ENCODE measurements around the gene GSC2.
"Not testable (repeated sequence)": the region's sequence is repeated elsewhere in the genome, so short reads cannot be mapped to it uniquely, and the experiment has no call there.

Gene GSC2

DNA sequence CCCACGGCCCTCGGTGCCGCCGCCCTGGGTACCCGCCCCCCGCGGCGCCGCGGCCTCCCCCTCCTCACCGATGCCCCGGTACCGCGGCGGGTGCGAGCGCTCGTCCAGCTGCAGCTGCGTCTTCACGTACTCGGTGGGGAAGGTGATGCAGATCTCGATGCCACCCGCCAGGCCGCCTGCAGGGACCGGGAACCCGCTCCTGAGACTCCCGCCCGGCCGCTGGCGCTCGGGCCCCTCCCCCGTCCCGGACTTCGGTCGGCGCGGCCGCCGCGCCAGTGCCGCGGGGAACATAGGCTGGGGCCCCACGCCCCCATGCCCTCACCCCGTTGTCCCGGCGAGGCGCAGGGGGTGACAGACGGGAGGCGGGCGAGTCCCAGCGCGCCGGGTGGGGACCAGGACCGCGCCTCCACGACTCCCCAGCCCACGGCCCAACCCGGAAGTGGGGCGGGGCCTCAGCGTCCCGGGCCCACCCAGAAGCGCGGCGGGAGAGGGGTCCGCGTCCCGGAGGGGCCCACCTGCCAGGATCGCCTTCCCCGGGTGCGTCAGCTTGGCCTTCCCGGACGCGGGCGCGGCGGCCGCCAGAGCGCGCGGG is 28.1 kb upstream of the GSC2 start:
- DNase-seq: peak in 4 of 5 experiments; percentile 42 to 68 (median 56)

DNA sequence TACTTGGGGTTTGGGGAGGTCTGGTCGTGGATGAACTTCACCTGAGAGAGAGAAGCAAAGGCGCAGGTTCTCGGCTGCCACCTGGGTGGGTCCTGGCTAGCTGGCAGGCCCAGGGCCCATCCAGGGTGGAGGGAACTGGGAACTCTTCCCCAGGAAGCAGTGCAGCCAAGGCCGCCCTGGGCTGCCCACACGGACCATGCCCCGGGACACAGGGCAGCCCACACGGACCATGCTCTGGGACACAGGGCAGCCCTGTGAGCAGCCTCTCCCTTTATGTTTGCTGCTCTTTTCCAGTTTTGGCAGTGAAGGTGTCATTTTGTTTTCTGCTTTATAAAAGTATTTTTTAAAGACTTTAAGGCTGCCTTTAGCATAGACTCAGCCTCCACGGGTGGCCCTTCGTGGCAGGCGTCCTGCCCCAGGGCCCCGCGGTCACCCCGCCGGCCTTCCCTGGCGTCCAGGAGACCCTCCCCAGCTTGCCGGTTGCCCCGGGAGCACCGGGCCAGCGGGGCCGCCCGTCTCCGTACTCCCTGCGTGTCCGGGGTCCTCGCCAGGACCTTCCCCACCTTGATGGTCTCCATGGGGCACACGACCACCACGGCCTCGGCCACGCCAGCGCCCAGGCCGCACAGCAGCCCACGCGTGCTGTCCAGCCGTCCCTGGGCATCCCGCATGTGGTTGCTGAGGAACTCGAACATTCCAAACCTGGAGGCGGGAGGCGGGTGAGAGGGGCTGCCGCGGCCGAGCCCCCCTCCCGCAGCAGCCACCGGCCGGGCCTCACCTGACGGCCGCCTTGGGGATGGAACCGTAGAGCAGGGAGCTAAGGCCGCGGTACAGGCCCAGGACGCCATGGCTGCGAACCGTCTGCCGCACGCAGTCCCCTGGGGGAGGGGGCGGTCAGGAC is 27.3 kb upstream of the GSC2 start:
- DNase-seq: no peak

DNA sequence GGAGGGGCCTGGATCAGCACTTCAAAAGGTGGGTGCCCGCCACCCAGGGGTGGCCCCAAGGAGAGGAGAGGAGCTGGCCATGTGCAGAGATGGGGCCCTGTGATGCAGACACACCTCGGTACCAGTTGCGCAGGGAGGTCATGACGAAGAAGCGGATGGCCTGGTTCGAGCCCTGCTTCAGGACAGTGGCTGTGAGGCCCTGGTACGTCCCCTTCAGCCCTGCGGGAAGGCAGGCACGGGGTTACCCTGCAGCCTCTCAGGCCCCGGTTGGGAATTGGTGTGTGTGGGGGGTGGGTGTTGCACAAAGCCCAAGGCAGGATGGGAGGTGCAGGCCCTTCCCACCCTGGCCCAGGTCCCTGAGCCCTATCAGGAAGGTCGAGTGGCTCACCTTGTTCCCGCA is 26.6 kb upstream of the GSC2 start:
- DNase-seq: no peak

DNA sequence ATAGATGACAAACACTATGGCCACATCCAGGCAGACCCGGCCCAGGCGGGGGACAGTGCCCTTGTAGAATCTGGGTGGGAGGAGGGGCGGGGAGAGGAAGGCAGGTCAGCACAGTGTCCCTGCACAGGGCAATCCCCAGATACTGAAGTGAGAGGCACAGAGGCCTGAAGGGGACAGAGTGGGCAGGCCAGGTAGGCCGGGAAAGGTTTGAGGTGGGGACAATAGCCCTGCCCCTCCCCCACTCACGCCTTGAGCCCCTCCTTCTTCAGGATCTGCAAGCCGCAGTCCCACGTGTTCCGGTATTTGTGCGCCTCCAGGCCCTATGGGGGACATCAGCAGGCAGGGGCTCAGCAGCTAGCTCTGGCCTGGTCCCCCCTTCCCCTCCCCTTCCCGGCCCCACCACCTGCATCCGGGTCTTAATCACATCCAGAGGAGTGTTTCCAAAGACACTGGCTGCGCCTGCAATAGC is 26.1 kb upstream of the GSC2 start:
- DNase-seq: no peak

DNA sequence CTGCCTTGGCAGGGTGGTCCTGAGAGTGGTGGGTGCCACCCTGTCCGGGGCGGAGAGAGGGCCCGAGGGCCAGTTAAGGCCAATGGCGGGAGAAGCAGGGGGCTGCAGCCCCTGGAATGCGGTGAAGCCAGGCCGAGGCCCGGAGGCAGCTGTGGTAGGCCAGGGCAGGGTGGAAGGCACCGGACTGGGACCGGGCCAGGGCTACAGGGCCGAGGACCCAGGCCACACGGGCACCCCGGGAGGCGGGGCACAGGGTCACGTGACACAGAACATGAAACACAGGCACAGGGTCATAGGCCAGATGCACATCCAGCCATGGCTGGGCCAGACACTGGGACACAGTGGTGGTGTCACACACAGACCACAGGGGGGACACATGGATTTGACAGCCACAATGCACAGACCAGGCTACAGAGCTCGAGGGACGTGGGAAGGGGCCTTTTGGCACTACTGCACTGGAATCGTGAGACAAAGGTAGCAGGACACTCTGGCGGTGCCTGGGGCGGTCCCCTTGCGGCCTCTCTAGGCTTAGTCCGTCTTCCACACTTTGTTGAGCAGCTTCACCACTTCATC is 25.6 kb upstream of the GSC2 start:
- no peak for DNase-seq

DNA sequence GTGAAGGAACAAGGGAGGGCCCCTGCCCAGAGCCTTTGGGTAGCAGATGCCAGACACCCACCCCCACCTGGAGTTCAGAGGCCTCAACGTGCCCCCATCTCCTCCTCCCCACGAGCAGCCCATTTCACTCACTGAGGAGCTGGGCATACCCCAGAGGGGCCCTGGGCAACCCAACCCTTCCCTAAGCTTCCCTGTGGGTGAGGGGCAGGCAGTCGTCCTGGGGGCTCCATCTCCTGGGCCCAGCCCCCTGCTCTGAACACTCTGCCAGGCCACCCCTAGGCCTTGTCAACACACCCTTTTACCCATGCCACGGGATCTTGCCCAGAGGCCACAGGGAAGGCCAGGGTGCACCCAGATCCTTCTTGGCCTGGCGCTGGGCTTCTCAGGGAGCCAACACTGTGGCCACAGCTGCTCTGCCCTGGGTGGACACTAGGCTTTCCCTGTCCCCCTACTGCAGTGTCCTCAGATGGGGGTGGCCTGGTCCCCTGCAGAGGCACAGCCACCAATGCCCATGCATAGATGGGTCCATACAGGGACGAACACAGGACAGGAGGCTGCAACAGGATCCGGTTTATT is 25.0 kb upstream of the GSC2 start:
- no peak for DNase-seq

DNA sequence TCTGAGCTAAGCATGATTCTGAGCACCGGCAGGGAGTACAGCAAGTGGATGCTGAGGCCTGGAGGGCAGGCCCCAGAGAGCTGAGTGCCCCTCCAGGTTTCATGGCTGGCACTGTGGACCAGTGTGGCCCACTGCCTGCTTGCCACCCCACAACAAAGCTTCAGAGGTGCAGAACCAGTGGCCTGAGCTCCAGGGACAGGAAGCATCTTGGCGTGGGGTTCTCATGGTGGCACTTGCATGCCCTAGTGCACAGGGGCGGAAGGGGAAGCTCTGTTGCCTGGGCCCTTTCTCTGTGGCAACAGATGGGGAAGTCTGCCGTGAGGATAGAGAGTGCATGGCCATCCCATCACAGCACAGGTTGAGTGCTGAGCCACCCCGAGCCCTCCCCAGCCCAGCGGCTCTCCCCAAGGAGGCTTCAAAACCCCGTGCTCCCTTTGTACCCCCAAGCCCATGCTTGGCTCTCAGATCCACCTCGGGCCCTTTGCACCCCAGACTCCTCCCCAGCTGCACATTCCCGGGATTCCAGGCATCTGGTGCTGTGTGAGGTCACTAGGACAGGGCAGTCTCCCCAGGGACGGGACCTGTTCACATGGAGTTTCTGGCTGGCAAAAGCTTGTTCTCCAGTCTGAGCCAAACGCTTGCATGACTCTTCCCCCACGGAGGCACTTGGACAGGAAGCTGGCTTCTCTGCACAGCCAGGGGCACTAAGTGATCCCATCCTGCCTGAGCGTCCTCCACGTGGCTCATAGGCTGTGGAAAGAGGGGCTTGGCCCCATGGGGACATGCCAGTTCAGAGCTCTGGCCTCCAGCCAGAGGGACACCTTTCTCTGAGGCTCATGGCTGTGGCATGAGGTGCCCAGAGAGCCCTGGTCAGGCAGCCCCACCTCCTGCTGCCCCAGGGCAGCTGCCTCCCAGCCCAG is 24.3 kb upstream of the GSC2 start:
- no peak for DNase-seq

DNA sequence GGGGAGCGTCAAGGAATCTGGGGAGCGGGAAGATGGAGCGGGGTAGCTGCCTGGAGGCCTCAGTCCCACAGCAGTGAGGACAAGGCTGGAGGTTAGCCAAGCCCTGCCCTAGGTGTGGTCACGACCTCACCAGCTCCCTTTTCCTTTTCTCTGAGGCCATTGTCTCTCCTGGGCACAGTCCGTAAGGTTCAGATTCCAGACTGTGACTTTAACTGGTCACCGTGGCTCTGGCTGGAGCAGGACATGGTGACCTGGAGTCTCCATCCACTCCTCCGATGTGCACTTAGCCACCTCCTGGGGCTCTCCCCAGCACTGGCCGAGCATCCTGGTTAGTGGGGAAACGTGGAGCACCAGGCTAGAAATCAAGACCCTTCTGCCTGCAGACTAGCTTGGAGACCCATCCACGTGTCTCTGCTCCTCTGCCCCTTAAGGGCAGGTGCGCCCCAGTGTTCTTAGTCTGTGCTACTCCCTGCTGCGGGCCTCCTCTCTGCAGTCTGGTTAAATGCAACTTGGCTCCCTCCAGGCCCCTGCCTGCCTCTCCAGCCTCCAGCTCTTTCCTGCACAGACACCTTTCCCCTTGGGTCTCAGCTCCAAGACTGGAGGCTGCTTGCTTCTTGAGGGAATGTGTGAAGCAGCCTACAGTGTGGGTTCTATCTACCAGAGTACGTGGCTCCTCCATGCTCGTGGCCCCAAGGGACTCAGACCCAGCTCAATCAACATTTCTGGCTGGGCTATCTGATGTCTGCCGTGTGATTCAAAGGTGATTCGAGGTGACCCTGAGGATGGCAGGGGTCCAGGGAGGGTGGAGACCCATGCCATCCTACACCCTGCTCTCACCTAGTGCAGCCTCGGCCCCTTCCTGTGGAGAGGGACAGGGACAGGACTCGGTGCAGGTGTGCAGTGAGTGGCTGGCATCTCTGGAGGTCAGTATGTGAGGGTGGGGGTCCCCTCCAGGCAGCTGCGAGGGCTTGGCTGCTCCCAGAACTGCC is 23.2 kb upstream of the GSC2 start:
- no peak for DNase-seq

DNA sequence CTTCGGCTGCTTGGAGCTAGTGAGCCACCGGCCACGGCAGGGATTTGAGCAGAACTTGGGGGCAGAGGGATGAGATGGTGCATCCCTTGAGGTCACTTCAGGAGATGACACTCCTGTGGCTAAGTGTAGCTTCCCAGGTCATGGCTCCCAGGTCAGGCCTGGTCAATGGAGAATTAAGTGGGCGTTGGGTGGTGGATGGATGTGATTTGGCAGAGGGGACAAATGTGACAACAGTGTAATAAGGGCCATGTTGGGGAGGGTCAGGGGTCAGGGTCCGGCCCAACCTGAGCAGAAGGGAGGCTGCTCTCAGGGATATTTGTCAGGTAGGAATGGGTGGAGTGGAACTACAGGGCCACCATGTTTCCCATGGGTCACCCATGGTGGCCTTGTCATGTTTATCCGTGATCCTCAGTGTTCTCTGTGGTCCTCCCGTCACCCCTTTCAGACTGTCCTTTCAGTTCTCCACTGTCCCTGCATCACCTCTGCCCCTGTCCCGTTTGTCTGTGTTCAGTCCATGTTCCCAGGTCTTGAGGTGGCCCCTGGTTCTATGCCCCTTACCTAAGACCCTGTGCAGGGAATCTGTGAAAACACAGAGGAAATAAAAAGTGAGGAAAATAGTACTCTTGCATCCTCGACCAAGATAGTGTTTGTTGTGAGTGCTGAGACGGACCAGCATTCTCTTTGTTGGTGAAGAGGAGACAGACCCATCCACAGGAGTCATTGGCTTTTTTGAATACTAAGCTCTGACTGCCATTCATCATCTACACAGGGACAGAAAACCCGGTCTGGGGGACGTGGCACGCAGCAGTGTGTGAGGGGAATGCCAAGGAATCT is 22.3 kb upstream of the GSC2 start:
- no peak for DNase-seq

DNA sequence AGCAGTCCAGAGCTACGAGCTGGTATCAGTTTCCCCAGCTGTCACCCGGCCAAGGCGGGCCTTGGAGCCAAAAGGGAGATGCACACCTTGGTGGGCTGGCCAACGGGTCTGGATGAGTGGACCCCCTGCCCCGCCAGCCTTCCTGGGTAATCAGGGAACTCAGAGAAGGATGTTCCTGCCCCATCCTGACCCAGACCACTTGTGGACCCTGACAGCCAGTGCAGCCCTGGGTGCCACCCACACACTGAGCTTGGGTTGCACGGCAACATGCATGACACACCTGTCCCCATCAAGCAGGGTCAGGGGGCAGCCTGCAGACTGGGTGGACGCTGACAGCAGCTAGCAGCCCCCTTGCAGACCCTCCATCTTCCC is 19.8 kb upstream of the GSC2 start:
- no peak for DNase-seq

DNA sequence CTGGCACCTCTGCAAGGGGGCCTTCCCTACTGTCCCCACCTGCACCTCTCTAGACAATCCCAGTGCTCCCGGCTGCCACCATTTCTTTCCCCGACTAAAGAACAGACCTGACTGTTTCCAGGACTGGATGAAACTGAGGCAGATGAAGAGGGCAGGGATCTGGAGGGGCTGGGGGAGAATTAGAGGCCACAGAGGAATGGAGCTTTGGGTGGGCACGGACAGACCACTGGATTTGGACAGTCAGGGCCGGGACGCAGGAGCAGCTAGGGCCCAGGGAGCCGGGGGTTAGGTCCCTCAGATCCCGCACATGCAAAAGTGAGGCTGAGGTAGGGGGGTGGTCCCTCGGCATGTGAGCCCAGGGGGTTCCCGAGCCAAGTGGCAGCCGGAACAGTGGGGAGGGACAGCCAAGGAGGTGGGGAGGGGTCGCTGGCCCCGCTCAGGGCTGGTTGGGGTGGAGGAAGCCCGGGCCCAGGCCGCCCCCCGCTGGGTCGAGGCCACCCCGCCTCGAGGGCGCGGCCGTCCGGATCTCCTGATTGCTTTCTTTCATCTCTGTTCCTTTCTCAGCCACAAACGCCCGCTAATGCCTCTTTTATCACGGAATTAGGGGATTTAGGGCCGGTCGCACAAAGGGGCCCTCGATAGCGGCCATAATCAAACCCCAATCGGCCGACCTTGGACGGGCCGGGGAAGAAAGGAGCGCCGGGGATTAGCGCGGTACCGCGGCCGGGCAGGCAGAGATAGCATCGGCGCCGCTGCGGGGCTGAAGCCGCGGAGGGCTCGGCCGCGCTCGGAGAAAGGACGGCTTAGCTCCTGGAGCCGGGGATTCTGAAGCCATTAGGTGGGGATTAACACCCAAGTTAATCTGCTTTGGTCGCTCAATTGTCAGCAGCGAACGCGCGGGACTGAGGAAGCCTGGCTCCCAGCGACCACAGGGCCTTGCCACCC is 19.2 kb upstream of the GSC2 start:
- no peak for DNase-seq

DNA sequence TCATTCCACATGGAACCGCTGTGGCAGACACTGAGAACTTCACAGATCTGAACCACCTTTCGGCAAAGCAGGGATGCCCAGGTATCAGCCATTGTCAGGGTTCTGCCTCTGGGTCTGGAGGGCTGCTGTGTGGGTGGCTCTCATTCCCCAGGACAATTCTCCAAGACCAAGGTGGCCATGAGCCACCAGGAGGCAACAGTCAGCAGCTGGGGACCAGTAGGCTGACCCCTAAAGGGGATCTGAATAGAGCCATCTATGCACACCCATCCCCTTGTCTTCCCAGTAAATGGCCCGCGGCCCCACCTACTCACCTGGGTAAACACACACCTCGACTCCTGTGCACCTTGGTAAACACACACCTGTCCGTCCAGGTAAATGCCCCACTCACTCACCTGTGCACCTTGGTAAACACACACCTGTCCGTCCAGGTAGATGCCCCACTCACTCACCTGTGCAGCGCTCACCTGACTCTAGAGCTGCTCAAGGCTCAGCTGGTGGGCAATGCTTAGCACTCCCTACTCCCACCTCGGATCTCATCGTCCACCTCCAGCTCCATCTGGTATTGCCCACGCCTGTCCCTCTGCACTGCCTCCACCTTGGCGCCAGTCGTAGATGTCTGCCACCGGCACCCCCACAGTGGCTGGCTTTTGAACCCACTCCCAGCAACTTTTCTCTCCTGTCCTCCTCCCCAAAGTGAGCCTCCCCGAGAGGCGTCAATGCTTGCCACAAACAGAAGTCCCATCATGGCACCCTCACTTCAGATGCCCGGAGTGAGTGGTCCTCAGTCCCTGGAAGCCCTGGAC is 18.2 kb upstream of the GSC2 start:
- DNase-seq: no peak

DNA sequence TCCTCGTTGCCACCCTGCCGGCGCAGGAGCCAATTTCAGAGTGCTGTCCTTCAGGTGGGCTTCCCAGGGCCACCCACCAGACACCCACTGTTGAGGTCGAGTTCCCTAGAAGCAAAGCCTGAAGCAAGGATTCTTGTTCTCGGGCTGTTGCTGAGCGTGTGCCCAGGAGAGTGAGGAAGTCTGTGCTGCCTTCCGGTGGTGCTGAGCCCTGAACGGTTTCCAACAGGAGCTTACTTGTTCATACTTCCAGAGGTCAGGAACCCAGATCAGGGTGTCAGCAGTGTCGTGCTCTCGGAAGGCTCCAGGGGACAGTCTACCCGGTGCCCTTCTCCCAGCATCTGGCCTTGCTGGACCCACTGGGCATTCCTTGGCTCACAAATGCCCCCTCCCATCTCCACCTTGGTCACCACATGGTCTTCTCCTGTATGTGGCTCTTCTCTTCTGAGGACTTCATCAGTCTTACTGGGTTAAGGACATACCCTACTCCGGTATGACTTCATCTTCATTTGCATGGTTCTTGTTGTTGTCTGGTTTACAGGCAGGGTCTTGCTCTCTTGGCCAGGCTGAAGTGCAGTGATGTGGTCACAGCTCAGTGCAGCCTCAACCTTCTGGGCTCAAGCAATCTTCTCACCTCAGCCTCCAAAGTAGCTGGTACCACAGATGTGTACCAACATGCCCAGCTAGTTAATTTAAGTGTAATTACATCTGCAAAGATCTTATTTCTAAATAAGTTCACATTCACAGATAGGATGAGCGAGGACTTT is 17.2 kb upstream of the GSC2 start:
- DNase-seq: no peak

DNA sequence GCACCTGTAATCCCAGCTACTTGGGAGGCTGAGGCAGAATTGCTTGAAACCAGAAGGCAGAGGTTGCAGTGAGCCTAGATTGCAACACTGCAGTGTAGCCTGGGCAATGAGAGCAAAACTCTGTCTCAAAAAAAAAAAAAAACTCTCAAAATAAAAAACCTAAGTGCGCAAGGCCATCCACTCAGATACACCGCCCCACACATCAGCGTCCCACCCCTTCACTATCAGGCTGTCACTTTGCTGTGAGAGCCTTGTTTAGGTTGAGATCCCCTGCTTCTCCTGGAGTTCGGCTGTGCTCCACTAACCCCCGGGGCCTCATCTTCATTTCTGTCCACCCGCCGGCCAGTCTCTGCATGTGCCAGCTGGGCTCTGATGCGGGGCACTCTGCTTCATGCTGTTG is 16.3 kb upstream of the GSC2 start:
- DNase-seq: no peak

DNA sequence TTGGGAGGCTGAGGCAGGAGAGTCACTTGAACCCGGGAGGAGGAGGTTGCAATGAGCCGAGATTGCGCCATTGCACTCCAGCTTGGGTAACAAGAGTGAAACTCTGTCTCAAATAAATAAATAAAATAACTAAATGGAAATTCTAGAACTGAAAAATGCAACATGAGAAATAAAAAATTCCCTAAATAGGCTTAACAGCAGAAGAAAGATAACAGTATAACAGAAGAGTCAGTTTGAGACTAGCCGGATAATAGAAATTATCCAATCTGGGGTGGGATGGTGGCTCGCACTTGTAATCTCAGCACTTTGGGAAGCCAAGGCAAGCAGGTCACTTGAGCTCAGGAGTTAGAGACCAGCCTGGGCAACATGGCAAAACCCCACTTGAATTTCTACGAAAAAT is 14.3 kb upstream of the GSC2 start:
- DNase-seq: no peak

DNA sequence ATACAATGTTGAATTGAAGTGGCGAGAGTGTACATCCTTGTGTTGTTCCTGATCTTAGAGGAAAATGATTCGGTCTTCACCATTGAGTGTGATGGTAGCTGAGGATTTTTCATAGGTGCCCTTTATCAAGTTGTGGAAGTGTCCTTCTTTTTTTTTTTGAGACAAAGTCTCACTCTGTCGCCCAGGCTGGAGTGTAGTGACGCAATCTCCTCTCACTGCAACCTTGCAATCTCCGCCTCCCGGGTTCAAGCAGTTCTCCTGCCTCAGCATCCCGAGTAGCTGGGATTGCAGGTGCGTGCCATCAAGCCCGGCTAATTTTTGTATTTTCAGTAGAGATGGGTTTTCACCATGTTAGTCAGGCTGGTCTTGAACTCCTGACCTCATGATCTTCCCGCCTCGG is 8.6 kb upstream of the GSC2 start:
- not testable (repeated sequence) for DNase-seq

DNA sequence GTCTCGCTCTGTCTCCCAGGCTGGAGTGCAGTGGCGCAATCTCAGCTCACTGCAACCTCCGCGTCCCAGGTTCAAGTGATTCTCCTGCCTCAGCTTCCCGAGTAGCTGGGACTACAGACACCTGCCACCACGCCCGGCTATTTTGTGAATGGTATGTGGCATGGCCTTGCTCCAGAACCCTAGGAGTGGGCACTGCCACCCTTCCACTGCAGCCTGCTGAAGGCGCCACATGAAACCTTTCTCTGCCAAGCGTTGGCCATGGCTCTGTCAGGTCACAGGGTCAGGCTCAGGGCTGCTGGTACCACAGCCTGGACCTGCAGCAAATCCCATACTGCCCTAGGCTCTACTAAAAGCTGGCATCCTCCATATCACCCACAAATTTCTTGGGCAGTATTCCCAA is 6.0 kb upstream of the GSC2 start:
- DNase-seq: not testable (repeated sequence)

All from T-helper 2 cell (primary cell).